LNCaP clone FGC (cell line): Measurements from ENCODE around the gene RGL1.

ENCODE experiments used
- DNase-seq: peaks from one replicate; pipeline ENCODE4 v3.0.0-alpha.2; 2011; ENCODE audit warnings: low read depth
- H3K4me3 ChIP-seq: 2 replicates; pipeline ENCODE4 v1.5.1; 2011; ENCODE audit warnings: mild to moderate bottlenecking, low read depth, low read length, control low read depth
- CTCF ChIP-seq: IDR thresholded peaks from 2 replicates; pipeline ENCODE4 v1.5.1; 2012; ENCODE audit warnings: mild to moderate bottlenecking; ENCODE audit not compliant: control insufficient read depth, insufficient read depth; ENCODE audit errors: extremely low read depth

Gene RGL1

GRCh38 chr1:183871142-183871541 is 66.2 kb downstream of the RGL1 start:
- DNase-seq: peak; percentile 67
- no peak overlapping the region for H3K4me3 ChIP-seq
- TF ChIP-seq CTCF: no peak

- no peak for TF ChIP-seq CTCF
- no peak overlapping the region for H3K4me3 ChIP-seq
- no peak for DNase-seq
Observed at GRCh38 chr1:183871601-183872000, 66.7 kb downstream of the RGL1 start.

GRCh38 chr1:183872403-183872802 is 67.5 kb downstream of the RGL1 start:
- no peak for DNase-seq
- no peak overlapping the region for H3K4me3 ChIP-seq
- TF ChIP-seq CTCF: no peak

GRCh38 chr1:183873642-183874041 is 68.7 kb downstream of the RGL1 start:
- H3K4me3 ChIP-seq: no peak overlapping the region
- DNase-seq: no peak
- no peak for TF ChIP-seq CTCF

- H3K4me3 ChIP-seq: no peak overlapping the region
- no peak for TF ChIP-seq CTCF
- DNase-seq: no peak
Observed at GRCh38 chr1:183876309-183876708, 71.4 kb downstream of the RGL1 start.

GRCh38 chr1:183877053-183877720 is 72.3 kb downstream of the RGL1 start:
- TF ChIP-seq CTCF: no peak
- no peak for DNase-seq
- H3K4me3 ChIP-seq: no peak overlapping the region

GRCh38 chr1:183879494-183879893 is 74.6 kb downstream of the RGL1 start:
- TF ChIP-seq CTCF: no peak
- no peak overlapping the region for H3K4me3 ChIP-seq
- no peak for DNase-seq
